Measurements from ENCODE around the gene GPR25.

DNA sequence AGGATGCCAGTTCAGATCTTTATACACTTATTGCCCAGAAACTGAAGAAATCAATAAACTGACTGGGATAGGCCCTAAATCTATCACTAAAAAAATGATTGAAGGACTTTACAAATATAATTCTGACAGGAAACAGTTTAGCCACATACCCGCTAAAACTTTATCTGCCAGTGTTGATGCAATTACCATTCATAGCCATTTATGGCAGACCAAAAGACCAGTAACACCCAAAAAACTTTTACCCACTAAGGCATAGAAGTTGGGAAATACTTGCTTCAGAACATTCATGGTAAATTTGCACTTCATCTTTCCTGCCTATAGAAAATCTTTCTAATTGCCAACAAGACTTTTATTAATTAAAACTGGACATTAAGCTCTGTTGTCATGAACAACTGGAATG lies 15.0 kb upstream of the GPR25 start:
- TF ChIP-seq CTCF (optimal IDR thresholded peaks at IDR 0.05 in 1 of 3, IDR thresholded peaks at IDR 0.05 in 1 of 3, conservative IDR thresholded peaks at IDR 0.05 in 1 of 3; ENCODE audit: extremely low read depth in 1 of 3, insufficient read depth in 2 of 3, low read length in 3 of 3): no peak
- TF ChIP-seq EZH2 (IDR thresholded peaks at IDR 0.05; ENCODE audit: low read length): no peak

Data from keratinocyte (primary cell).